Adrenal gland (tissue), 12 donors: ENCODE measurements around the gene MSRB3. TPM values are rescaled to one million over a fixed set of nuclear protein-coding genes. Genes with fewer than 3 reads are reported as not detected.

ENCODE experiments used
- DNase-seq, 7 donors: peaks; one replicate each; pipeline ENCODE4 v3.0.0-alpha.2; 2019 to 2020
- H3K27ac ChIP-seq, 5 donors: fragments of 200-600 bp; sonication (generic) in 4 of 5; 1 replicate in 3 of 5; 2 replicates in 2 of 5; pipeline versions ENCODE4 v1.5.1 to v1.8.0; 2016 to 2020; ENCODE audit warnings: mild to moderate bottlenecking in 1 of 5
- H3K27me3 ChIP-seq: fragments of 200-600 bp; 2 replicates; pipeline ENCODE4 v1.8.0; 2021
- H3K36me3 ChIP-seq, 2 donors: fragments of 200-600 bp; replicated peaks in 1 of 2; 1 replicate in 1 of 2; 2 replicates in 1 of 2; pipeline versions ENCODE4 v1.5.1 to v1.8.0; 2018 to 2022
- H3K4me1 ChIP-seq, 2 donors: fragments of 200-600 bp; replicated peaks in 1 of 2; 1 replicate in 1 of 2; 2 replicates in 1 of 2; pipeline versions ENCODE4 v1.5.1 to v1.8.0; 2018 to 2021
- H3K4me3 ChIP-seq, 4 donors: fragments of 200-600 bp; sonication (generic) in 3 of 4; one replicate each; pipeline ENCODE4 v1.5.1; 2016 to 2018
- H3K9me3 ChIP-seq, 3 donors: fragments of 200-600 bp; sonication (generic) in 1 of 3; replicated peaks in 1 of 3; 1 replicate in 2 of 3; 2 replicates in 1 of 3; pipeline versions ENCODE4 v1.5.1 to v1.8.0; 2016 to 2021
- POLR2A ChIP-seq, 2 donors: fragments of 450-650 bp; IDR thresholded peaks; one replicate each; pipeline ENCODE4 v1.6.1; 2017; ENCODE audit warnings: antibody characterized with exemption in 2 of 2, mild to moderate bottlenecking in 2 of 2, moderate library complexity in 1 of 2
- WGBS, 4 donors: extraction: QIAGEN DNeasy Blood & Tissue Kit in 2 of 4; methylation state at CpG; one replicate each; pipeline versions ENCODE4 v1.1.5 to v1.1.7; 2013 to 2017; 5-methylcytosine and 5-hydroxymethylcytosine counted together
- intact Hi-C, 2 donors: fragments of 100-400 bp; cut with DNase I; formaldehyde crosslinking; loops; one replicate each; pipeline versions ENCODE4 v1.14.1 to v1.15.0; 2022 to 2023
- polyA plus RNA-seq, 3 donors: library from polyadenylated mRNA; stranded (reverse); fragments of 200-250 nt in 2 of 3; fragments of 350-450 nt in 1 of 3; fragmentation: Illumina TruSeq in 1 of 3; extraction: RNeasy Lipid Tissue Mini Kit (QIAGEN cat#74804) in 1 of 3; gene quantifications; one replicate each; pipeline ENCODE4 v1.2.3, GENCODE V29; 2013 to 2014
- total RNA-seq, 9 donors: library from RNA; depleted of rRNA in 4 of 9; stranded (reverse); fragments of >200 nt in 4 of 9; fragments of 120-200 nt in 1 of 9; fragmentation: NEBNext Ultra II Directional in 1 of 9; extraction: Animal tissue kit (Norgen Biotek cat#: 25700) in 1 of 9; gene quantifications; one replicate each; pipeline versions ENCODE4 v1.1.0 to v1.2.4, GENCODE V29; 2013 to 2023
- TF ChIP-seq, protein P1 (sequence below), 6 experiments: fragments of 450-650 bp in 4 of 6; fragments of 200-600 bp in 2 of 6; sonication (generic) in 1 of 6; IDR thresholded peaks; 1 replicate in 5 of 6; 2 replicates in 1 of 6; pipeline versions ENCODE4 v1.5.1 to v1.8.0; 2016 to 2021; ENCODE audit warnings: antibody characterized with exemption in 6 of 6, mild to moderate bottlenecking in 2 of 6, moderate library complexity in 1 of 6
- donor health status: healthy with polysubstance abuse.
- donor health status: Bipolar disorder and iron deficiency.
- donor health status: DM: yes; HTN: yes; CAD: no.
- donor health status: DM: no; HTN: no; CAD: no.
- donor health status: DM: no; HTN: no; CAD: no.
- donor health status: DM: yes; HTN: yes; CAD: no.

MSRB3 gene
- total and polyA plus RNA-seq, 12 donors, result 5.5 to 23.8 (median 9.7) TPM

DNA sequence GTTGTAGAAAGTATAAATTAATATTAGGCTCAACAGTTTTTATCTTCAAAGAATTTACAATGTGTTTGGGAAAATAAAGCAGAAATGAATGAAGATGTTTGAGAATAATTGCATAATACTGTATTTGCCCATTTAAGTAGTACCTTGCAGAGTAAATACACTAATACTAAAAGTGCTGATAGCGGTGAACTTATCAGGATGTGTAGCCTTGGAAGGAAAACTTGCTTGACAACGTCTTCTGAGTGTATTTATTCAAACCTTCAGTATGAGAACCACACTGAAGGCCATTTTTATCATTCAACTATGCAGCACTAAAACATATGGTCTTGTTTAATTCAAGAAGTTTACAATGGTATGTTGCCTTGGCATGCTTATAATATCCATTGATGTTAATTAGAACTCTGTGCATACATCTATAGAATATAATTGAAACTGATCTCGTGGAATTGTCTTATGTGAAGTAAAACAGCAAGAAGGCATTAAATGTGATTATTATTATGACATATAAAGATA, 41.3 kb downstream of the MSRB3 start:
- no peak for DNase-seq
- no peak for TF ChIP-seq POLR2A (IDR thresholded peaks at IDR 0.05)
- TF ChIP-seq, protein P1, sequence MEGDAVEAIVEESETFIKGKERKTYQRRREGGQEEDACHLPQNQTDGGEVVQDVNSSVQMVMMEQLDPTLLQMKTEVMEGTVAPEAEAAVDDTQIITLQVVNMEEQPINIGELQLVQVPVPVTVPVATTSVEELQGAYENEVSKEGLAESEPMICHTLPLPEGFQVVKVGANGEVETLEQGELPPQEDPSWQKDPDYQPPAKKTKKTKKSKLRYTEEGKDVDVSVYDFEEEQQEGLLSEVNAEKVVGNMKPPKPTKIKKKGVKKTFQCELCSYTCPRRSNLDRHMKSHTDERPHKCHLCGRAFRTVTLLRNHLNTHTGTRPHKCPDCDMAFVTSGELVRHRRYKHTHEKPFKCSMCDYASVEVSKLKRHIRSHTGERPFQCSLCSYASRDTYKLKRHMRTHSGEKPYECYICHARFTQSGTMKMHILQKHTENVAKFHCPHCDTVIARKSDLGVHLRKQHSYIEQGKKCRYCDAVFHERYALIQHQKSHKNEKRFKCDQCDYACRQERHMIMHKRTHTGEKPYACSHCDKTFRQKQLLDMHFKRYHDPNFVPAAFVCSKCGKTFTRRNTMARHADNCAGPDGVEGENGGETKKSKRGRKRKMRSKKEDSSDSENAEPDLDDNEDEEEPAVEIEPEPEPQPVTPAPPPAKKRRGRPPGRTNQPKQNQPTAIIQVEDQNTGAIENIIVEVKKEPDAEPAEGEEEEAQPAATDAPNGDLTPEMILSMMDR (IDR thresholded peaks at IDR 0.05), result no peak
- intact Hi-C loops, result no loop called here
- Histone ChIP-seq H3K27me3 (no peaks in the 10 kb centered on the region), H3K36me3 (no peaks in the 10 kb centered on the region), H3K9me3 (no peaks in the 10 kb centered on the region), H3K4me3 (no peak overlapping the region), H3K4me1 (no peaks in the 10 kb centered on the region), H3K27ac (no peak overlapping the region)
- WGBS, 4 donors, result 58 to 74% (median 61%) methylated on average over 3 of the region's 3 CpGs

DNA sequence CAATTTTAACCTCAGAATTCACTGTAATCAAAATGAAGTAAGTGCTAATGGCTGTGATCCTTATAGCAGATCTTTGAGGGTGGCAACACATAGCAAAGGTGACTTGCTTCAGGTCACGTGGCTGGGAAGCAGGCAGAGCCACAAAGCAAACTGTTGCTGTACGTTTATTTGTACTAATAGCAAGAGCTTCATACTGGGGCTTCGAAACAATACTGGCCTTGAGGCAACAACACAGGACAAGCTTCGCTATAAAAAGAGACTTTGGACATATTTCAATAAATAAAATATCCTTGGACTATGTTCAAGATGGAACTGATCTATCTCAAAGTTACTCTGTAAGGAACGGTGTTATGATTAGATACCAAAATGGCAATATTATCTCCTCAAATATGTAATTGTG, 44.6 kb downstream of the MSRB3 start:
- Histone ChIP-seq H3K4me3 (no peak overlapping the region), H3K9me3 (no peaks in the 10 kb centered on the region), H3K36me3 (no peaks in the 10 kb centered on the region), H3K27me3 (no peaks in the 10 kb centered on the region), H3K27ac (no peak overlapping the region), H3K4me1 (no peaks in the 10 kb centered on the region)
- DNase-seq, result no peak
- TF ChIP-seq, protein P1 (IDR thresholded peaks at IDR 0.05), result no peak
- no peak for TF ChIP-seq POLR2A (IDR thresholded peaks at IDR 0.05)
- 27 to 34% (median 31%) methylated on average over 5 of the region's 5 CpGs for WGBS, 4 donors
- intact Hi-C loops, result no loop called here

- Histone ChIP-seq H3K36me3 (no peaks in the 10 kb centered on the region), H3K27me3 (no peaks in the 10 kb centered on the region), H3K4me3 (no peak overlapping the region), H3K4me1 (no peaks in the 10 kb centered on the region), H3K9me3 (no peaks in the 10 kb centered on the region), H3K27ac (no peak overlapping the region)
- 51 to 56% (median 53%) methylated on average over 2 of the region's 2 CpGs for WGBS, 4 donors
- DNase-seq, result no peak
- TF ChIP-seq, protein P1 (IDR thresholded peaks at IDR 0.05), result no peak
- TF ChIP-seq POLR2A (IDR thresholded peaks at IDR 0.05), result no peak
- intact Hi-C loops, result no loop called here
Measured at GRCh38 chr12:65324056-65324455, 45.6 kb downstream of the MSRB3 start.

DNA sequence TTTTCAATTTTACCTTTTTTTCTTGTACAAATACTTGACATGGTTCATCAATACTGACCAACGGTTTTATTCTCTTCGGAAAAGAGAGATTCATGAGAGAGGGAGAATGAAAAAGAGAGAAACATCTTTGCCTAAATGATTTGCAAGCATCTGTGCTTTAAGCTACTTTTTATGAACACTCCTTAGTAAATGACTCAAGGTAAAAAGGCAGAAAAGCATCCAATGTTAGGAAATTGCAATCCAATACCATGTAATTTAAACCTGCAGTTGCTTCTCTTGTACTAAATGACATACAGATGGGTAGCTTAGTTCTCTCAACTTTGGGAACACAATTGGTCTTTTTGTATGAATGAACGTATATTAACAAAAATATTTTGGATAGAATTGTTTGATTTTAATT, 46.1 kb downstream of the MSRB3 start:
- Histone ChIP-seq H3K27ac (no peak overlapping the region), H3K27me3 (no peaks in the 10 kb centered on the region), H3K9me3 (no peaks in the 10 kb centered on the region), H3K4me1 (no peaks in the 10 kb centered on the region), H3K4me3 (no peak overlapping the region), H3K36me3 (no peaks in the 10 kb centered on the region)
- TF ChIP-seq, protein P1 (IDR thresholded peaks at IDR 0.05), result no peak
- no peak for TF ChIP-seq POLR2A (IDR thresholded peaks at IDR 0.05)
- 79 to 87% (median 82%) methylated on average over 3 of the region's 3 CpGs for WGBS, 4 donors
- intact Hi-C loops, result no loop called here
- DNase-seq, result no peak
